Transverse colon (tissue), 4 donors: ENCODE results near the gene CADM2. TPM values are rescaled to one million over a fixed set of nuclear protein-coding genes. Genes with fewer than 3 reads are reported as not detected.

Source experiments
- DNase-seq: peaks from one replicate; pipeline ENCODE4 v3.0.0-alpha.2; 2019
- H3K27ac ChIP-seq, 4 donors: fragments of 200-600 bp; sonication (generic); 2 replicates each; pipeline ENCODE4 v1.5.1; 2016 to 2018; ENCODE audit warnings: inconsistent platforms in 4 of 4
- H3K27me3 ChIP-seq: fragments of 200-600 bp; sonication (generic); 2 replicates; pipeline ENCODE4 v1.5.1; 2017; ENCODE audit warnings: inconsistent platforms
- H3K36me3 ChIP-seq, 4 donors: fragments of 200-600 bp; sonication (generic); 2 replicates each; pipeline ENCODE4 v1.5.1; 2017 to 2019; ENCODE audit warnings: inconsistent platforms in 4 of 4
- H3K4me1 ChIP-seq, 4 donors: fragments of 200-600 bp; sonication (generic); 2 replicates each; pipeline ENCODE4 v1.5.1; 2017 to 2020; ENCODE audit warnings: inconsistent platforms in 4 of 4
- H3K4me3 ChIP-seq, 4 donors: fragments of 200-600 bp; sonication (generic); 1 replicate in 1 of 4; 2 replicates in 3 of 4; pipeline versions ENCODE4 v1.5.1 to v1.6.1; 2017 to 2019; ENCODE audit warnings: inconsistent platforms in 4 of 4
- H3K9me3 ChIP-seq, 2 donors: fragments of 200-600 bp; sonication (generic); 2 replicates each; pipeline ENCODE4 v1.5.1; 2017 to 2019; ENCODE audit warnings: inconsistent platforms in 2 of 2
- EP300 ChIP-seq: sonication (generic); formaldehyde crosslinking; IDR thresholded peaks from one replicate; pipeline ENCODE4 v1.6.1; 2017; ENCODE audit warnings: antibody characterized with exemption, low read depth
- POLR2A ChIP-seq: fragments of 450-650 bp; IDR thresholded peaks from one replicate; pipeline ENCODE4 v1.6.1; 2016; ENCODE audit warnings: antibody characterized with exemption, mild to moderate bottlenecking, moderate library complexity
- POLR2AphosphoS5 ChIP-seq, 3 donors: sonication (generic); formaldehyde crosslinking; IDR thresholded peaks; one replicate each; pipeline ENCODE4 v1.6.1; 2016; ENCODE audit warnings: antibody characterized with exemption in 3 of 3
- WGBS, 2 donors: methylation state at CpG; one replicate each; pipeline ENCODE4 v1.1.5; 2018; ENCODE audit warnings: low coverage in 1 of 2; 5-methylcytosine and 5-hydroxymethylcytosine counted together
- in situ Hi-C, 4 donors: fragments of 200-750 bp; cut with MboI; loops; one replicate each; pipeline versions ENCODE4 v1.15.0 to v1.15.1; 2017; ENCODE audit warnings: low sequenced_read_pairs in 3 of 4, low pct_ligation_motif_present in 1 of 4, low pct_unique_long_range_greater_than_20kb in 1 of 4
- intact Hi-C: fragments of 100-400 bp; cut with DNase I; formaldehyde crosslinking; loops from one replicate; pipeline ENCODE4 v1.15.1; 2023; ENCODE audit warnings: low total_unique reads
- total RNA-seq, 4 donors: library from RNA; depleted of rRNA; stranded (reverse); fragments of >200 nt; gene quantifications; one replicate each; pipeline ENCODE4 v1.1.0, GENCODE V29; 2016
- TF ChIP-seq, protein P1 (sequence below), 5 experiments: fragments of 200-600 bp in 3 of 5; fragments of 450-650 bp in 2 of 5; sonication (generic) in 3 of 5; IDR thresholded peaks; 1 replicate in 2 of 5; 2 replicates in 3 of 5; pipeline ENCODE4 v1.5.1; 2016 to 2017; ENCODE audit warnings: antibody characterized with exemption in 5 of 5, inconsistent platforms in 3 of 5, mild to moderate bottlenecking in 2 of 5, moderate library complexity in 1 of 5

CADM2 gene
- total RNA-seq, 4 donors from 2014 or later = 2.2 to 21.3 (median 4.5) TPM

DNA sequence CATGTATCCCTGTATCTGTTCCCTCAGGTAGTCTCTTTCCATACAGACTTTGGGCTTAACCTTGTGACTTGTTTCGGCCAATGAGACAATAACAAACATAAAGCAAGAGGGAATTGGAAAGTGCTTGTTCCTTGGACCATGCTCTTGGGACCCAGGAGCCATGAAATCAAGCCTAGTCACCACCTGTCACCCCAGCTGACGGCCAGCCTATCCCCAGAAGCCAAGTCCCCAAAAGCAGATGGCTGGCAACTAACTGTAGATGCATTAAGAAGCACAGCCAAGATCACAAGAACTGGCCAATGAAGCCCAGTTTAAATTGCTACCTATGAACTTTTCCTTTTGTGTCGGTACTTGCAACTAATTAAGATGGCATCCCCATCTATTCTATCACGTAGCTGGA is 822.0 kb downstream of the CADM2 start:
- no peak overlapping the region for H3K27ac ChIP-seq
- DNase-seq = no peak
- intact Hi-C loops = no loop called here
- H3K27me3 ChIP-seq = no peaks in the 10 kb centered on the region
- in situ Hi-C loops = no loop called here
- no peak overlapping the region for H3K4me3 ChIP-seq
- no peaks in the 10 kb centered on the region for H3K4me1 ChIP-seq
- H3K36me3 ChIP-seq = no peaks in the 10 kb centered on the region
- H3K9me3 ChIP-seq = no peaks in the 10 kb centered on the region
- no peak for TF ChIP-seq POLR2A
- TF ChIP-seq EP300 = no peak
- no peak for TF ChIP-seq POLR2AphosphoS5 (IDR thresholded peaks at IDR 0.05)
- TF ChIP-seq, protein P1, sequence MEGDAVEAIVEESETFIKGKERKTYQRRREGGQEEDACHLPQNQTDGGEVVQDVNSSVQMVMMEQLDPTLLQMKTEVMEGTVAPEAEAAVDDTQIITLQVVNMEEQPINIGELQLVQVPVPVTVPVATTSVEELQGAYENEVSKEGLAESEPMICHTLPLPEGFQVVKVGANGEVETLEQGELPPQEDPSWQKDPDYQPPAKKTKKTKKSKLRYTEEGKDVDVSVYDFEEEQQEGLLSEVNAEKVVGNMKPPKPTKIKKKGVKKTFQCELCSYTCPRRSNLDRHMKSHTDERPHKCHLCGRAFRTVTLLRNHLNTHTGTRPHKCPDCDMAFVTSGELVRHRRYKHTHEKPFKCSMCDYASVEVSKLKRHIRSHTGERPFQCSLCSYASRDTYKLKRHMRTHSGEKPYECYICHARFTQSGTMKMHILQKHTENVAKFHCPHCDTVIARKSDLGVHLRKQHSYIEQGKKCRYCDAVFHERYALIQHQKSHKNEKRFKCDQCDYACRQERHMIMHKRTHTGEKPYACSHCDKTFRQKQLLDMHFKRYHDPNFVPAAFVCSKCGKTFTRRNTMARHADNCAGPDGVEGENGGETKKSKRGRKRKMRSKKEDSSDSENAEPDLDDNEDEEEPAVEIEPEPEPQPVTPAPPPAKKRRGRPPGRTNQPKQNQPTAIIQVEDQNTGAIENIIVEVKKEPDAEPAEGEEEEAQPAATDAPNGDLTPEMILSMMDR (IDR thresholded peaks at IDR 0.05) = no peak
- 72 to 81% methylated on average over 3 to 4 of the region's 4 CpGs for WGBS, 2 donors

GRCh38 chr3:85781806-85782205 is 823.0 kb downstream of the CADM2 start:
- in situ Hi-C loops = no loop called here
- 0 to 2% methylated on average over 1 of the region's 1 CpG for WGBS, 2 donors

DNA sequence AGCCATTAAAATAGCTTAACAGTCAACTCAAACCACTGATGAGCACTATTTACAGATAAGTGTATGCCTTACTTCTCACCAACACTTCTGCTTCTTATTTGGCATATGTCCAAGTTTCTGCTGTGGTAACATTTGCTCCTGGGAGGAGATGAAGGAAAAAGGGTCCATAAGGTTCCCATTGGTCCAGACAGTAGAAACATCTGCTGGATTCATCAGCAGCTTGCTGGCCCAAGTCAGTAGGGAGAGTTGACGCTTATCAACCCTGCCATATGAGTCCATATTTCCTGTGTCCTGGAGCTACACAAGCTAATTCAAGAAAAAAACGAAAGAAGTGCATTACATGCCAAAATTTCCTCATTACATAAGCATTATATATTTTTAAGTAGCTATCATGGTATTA is 824.5 kb downstream of the CADM2 start:
- H3K27me3 ChIP-seq = no peaks in the 10 kb centered on the region
- in situ Hi-C loops (no loop called here), intact Hi-C loops (no loop called here)
- DNase-seq = no peak
- H3K36me3 ChIP-seq = no peaks in the 10 kb centered on the region
- TF ChIP-seq EP300 = no peak
- TF ChIP-seq POLR2AphosphoS5 (IDR thresholded peaks at IDR 0.05) = no peak
- TF ChIP-seq POLR2A = no peak
- TF ChIP-seq, protein P1 (IDR thresholded peaks at IDR 0.05) = no peak
- WGBS, 2 donors = 37 to 58% methylated on average over 2 of the region's 2 CpGs
- H3K4me3 ChIP-seq = no peak overlapping the region
- H3K9me3 ChIP-seq = no peaks in the 10 kb centered on the region
- no peak overlapping the region for H3K27ac ChIP-seq
- H3K4me1 ChIP-seq = no peaks in the 10 kb centered on the region

More at GRCh38 chr3:85781806-85782205, 823.0 kb downstream of the CADM2 start:
- no peaks in the 10 kb centered on the region for H3K27me3 ChIP-seq
- H3K4me3 ChIP-seq = no peak overlapping the region
- DNase-seq = no peak
- intact Hi-C loops = no loop called here
- H3K4me1 ChIP-seq = no peaks in the 10 kb centered on the region
- H3K36me3 ChIP-seq = no peaks in the 10 kb centered on the region
- H3K9me3 ChIP-seq = no peaks in the 10 kb centered on the region
- H3K27ac ChIP-seq = no peak overlapping the region
- TF ChIP-seq, protein P1 (IDR thresholded peaks at IDR 0.05) = no peak
- TF ChIP-seq EP300 (no peak), POLR2A (no peak), POLR2AphosphoS5 (IDR thresholded peaks at IDR 0.05) (no peak)

GRCh38 chr3:85785766-85786165 is 827.0 kb downstream of the CADM2 start:
- 50 to 82% methylated on average over 3 to 4 of the region's 4 CpGs for WGBS, 2 donors
- no peaks in the 10 kb centered on the region for H3K4me1 ChIP-seq
- no peaks in the 10 kb centered on the region for H3K27me3 ChIP-seq
- no peaks in the 10 kb centered on the region for H3K36me3 ChIP-seq
- H3K9me3 ChIP-seq = no peaks in the 10 kb centered on the region
- in situ Hi-C loops = no loop called here
- TF ChIP-seq POLR2A (no peak), EP300 (no peak), POLR2AphosphoS5 (IDR thresholded peaks at IDR 0.05) (no peak)
- TF ChIP-seq, protein P1 (IDR thresholded peaks at IDR 0.05) = no peak
- intact Hi-C loops = no loop called here
- H3K4me3 ChIP-seq = no peak overlapping the region
- no peak for DNase-seq
- H3K27ac ChIP-seq = no peak overlapping the region
